GM19025 (cell line): ENCODE measurements around the gene CD300LF.

ENCODE experiments used
- ATAC-seq: cut with Tn5 transposase; IDR thresholded peaks from one replicate; pipeline ENCODE4 v1.9.1; 2021; ENCODE audit warnings: mild to moderate bottlenecking, low read depth, moderate library complexity; ENCODE audit not compliant: unreplicated experiment

Gene CD300LF

GRCh38 chr17:74649909-74650308 is 62.8 kb downstream of the CD300LF start:
- ATAC-seq = no peak

GRCh38 chr17:74647871-74648672 is 64.7 kb downstream of the CD300LF start:
- ATAC-seq = no peak

- ATAC-seq = no peak
Measured at GRCh38 chr17:74646231-74646630, 66.5 kb downstream of the CD300LF start.

- ATAC-seq = no peak
Measured at GRCh38 chr17:74645010-74645409, 67.7 kb downstream of the CD300LF start.

- no peak for ATAC-seq
Measured at GRCh38 chr17:74644419-74644818, 68.3 kb downstream of the CD300LF start.
